Peyer's patch (tissue), 4 donors: ENCODE results near the gene RSRC1.

Experiments used
- CTCF ChIP-seq, 6 experiments: fragments of 450-650 bp in 4 of 6; fragments of 200-600 bp in 2 of 6; sonication (generic) in 1 of 6; IDR thresholded peaks; one replicate each; pipeline ENCODE4 v1.5.1; 2017 to 2019; ENCODE audit warnings: antibody characterized with exemption in 6 of 6, mild to moderate bottlenecking in 3 of 6, moderate library complexity in 1 of 6
- POLR2A ChIP-seq, 2 donors: fragments of 450-650 bp; IDR thresholded peaks; one replicate each; pipeline ENCODE4 v1.5.1; 2017; ENCODE audit warnings: antibody characterized with exemption in 2 of 2, mild to moderate bottlenecking in 2 of 2, moderate library complexity in 2 of 2

GRCh38 chr3:158460926-158461325 is 351.0 kb downstream of the RSRC1 start:
- TF ChIP-seq CTCF (IDR thresholded peaks at IDR 0.05) (no peak), POLR2A (IDR thresholded peaks at IDR 0.05) (no peak)
